Measurements from ENCODE around the gene SERAC1. TPM values are rescaled to one million over a fixed set of nuclear protein-coding genes. Genes with fewer than 3 reads are reported as not detected.

Gene SERAC1
- total and polyA plus RNA-seq, 2 of the 4 experiments (the other 2 are of a cell fraction): 7.7 to 15.6 TPM

- TF ChIP-seq MAFK (IDR thresholded peaks at IDR 0.05; ENCODE audit: low read depth, low read length) (no peak), RFX5 (IDR thresholded peaks at IDR 0.05; ENCODE audit: low read depth, low read length) (no peak)
Measured at GRCh38 chr6:158081657-158081935, 86.5 kb downstream of the SERAC1 start (continued).

GRCh38 chr6:158080849-158081656 is 87.0 kb downstream of the SERAC1 start:
- peaks cover 3% of the 10 kb centered on the region; the same call in 1 of the 2 replicates for H3K4me1 ChIP-seq (ENCODE audit: control insufficient read depth, insufficient read depth, low read length)
- H3K56ac ChIP-seq (ENCODE audit: extremely low read depth, insufficient read depth, low read length): no peak overlapping the region
- no peak overlapping the region for H2AFZ ChIP-seq (replicated peaks; ENCODE audit: low read length, poor library complexity)
- no peak overlapping the region for H2BK5ac ChIP-seq (ENCODE audit: low read depth, low read length, poor library complexity, severe bottlenecking)
- no peak overlapping the region for H3K4me2 ChIP-seq (ENCODE audit: low read depth, low read length)
- no peak for ATAC-seq (ENCODE audit: low read depth)
- 96% methylated on average over 3 of the region's 18 CpGs; no CpG with 5 or more reads in 1 of the 2 experiments for WGBS, 2 experiments (ENCODE audit: extremely low coverage in 2 of 2, insufficient read length in 1 of 2)
- H4K8ac ChIP-seq (ENCODE audit: low read depth in 2 of 2, low read length in 2 of 2): no peak overlapping the region
- H2AK5ac ChIP-seq (ENCODE audit: low read depth, low read length): no peak overlapping the region
- no peaks in the 10 kb centered on the region for H4K20me1 ChIP-seq (ENCODE audit: insufficient read depth, low read length)
- dilution Hi-C loops (cut with HindIII; ENCODE audit: low sequenced_read_pairs, unreplicated experiment): no loop called here
- H2BK15ac ChIP-seq (ENCODE audit: low read depth, low read length): no peak overlapping the region
- in situ Hi-C loops (cut with MboI; ENCODE audit: low sequenced_read_pairs): no loop called here
- H4K91ac ChIP-seq (ENCODE audit: insufficient read depth, low read depth, low read length): no peak overlapping the region
- no peak overlapping the region for H3K14ac ChIP-seq (replicated peaks; ENCODE audit: low read depth, low read length)
- no peak overlapping the region for H3K27ac ChIP-seq (ENCODE audit: insufficient read depth, low read length)
- no peak overlapping the region for H2BK20ac ChIP-seq (ENCODE audit: low read depth, low read length)
- intact Hi-C loops (cut with micrococcal nuclease): no loop called here
- ChIA-PET POLR2A (ENCODE audit: unreplicated experiment) (no interaction called here), CTCF (no interaction called here)
- H3K9me3 ChIP-seq (ENCODE audit: control insufficient read depth, insufficient read depth, low read length): no peaks in the 10 kb centered on the region
- H3K18ac ChIP-seq (ENCODE audit: low read depth, low read length): no peak overlapping the region
- no peak overlapping the region for H4K5ac ChIP-seq (ENCODE audit: low read depth, low read length)
- no peak for DNase-seq
- no TSS peak for BruUV-seq (replicated peaks)
- no peak overlapping the region for H2BK120ac ChIP-seq (ENCODE audit: low read depth, low read length)
- no peak overlapping the region for H3K23ac ChIP-seq (ENCODE audit: low read depth, low read length)
- no peaks in the 10 kb centered on the region for H3K27me3 ChIP-seq (ENCODE audit: control insufficient read depth, insufficient read depth, low read length)
- H3K4me3 ChIP-seq (ENCODE audit: insufficient read depth, low read depth, low read length): no peak overlapping the region
- no peak overlapping the region for H3K9ac ChIP-seq (ENCODE audit: low read depth, low read length)
- no peak overlapping the region for H2AK9ac ChIP-seq (replicated peaks; ENCODE audit: low read depth, low read length, poor library complexity)
- H3K9me1 ChIP-seq (ENCODE audit: insufficient read depth, low read length): peaks cover 9% of the 10 kb centered on the region
- peaks cover 63% of the 10 kb centered on the region for H3K36me3 ChIP-seq (ENCODE audit: control insufficient read depth, insufficient read depth, low read length)
- H3K79me1 ChIP-seq (ENCODE audit: low read depth in 1 of 2, low read length in 2 of 2): peaks cover 8 to 37% of the 10 kb centered on the region in 2 experiments
- H3K4ac ChIP-seq (ENCODE audit: low read depth, low read length): no peak overlapping the region
- TF ChIP-seq FOS (IDR thresholded peaks at IDR 0.05; ENCODE audit: low read depth, low read length) (no peak), RFX5 (IDR thresholded peaks at IDR 0.05; ENCODE audit: low read depth, low read length) (no peak), MAZ (IDR thresholded peaks at IDR 0.05; ENCODE audit: borderline replicate concordance, low read depth, low read length) (no peak), RAD21 (IDR thresholded peaks at IDR 0.05; ENCODE audit: low read length) (no peak), NFE2L2 (IDR thresholded peaks at IDR 0.05; ENCODE audit: low read depth, low read length) (no peak), CEBPB (IDR thresholded peaks at IDR 0.05; ENCODE audit: low read depth, low read length) (no peak), POLR2A (IDR thresholded peaks at IDR 0.05; ENCODE audit: low read depth, low read length) (no peak), CHD1 (IDR thresholded peaks at IDR 0.05; ENCODE audit: low read depth, low read length) (no peak), SMC3 (IDR thresholded peaks at IDR 0.05; ENCODE audit: low read depth, low read length) (no peak), BHLHE40 (IDR thresholded peaks at IDR 0.05; ENCODE audit: low read depth, low read length) (no peak), MAFK (IDR thresholded peaks at IDR 0.05; ENCODE audit: low read depth, low read length) (no peak), RCOR1 (IDR thresholded peaks at IDR 0.05; ENCODE audit: insufficient replicate concordance, low read length) (no peak), CTCF (conservative IDR thresholded peaks at IDR 0.05; ENCODE audit: low read depth, low read length) (no peak), ELK1 (IDR thresholded peaks at IDR 0.05; ENCODE audit: borderline replicate concordance, low read depth, low read length) (no peak)

Measured in IMR-90 (cell line).